Activated CD8-positive, alpha-beta memory T cell treated with anti-CD3 and anti-CD28 coated beads, Interleukin-2, amount 10 ng/mL, durations not matched to agents 7 days and 5 days (primary cell): ENCODE results near the gene DCTN2. TPM values are rescaled to one million over a fixed set of nuclear protein-coding genes. Genes with fewer than 3 reads are reported as not detected.

Source experiments
- microRNA-seq: library from miRNA; unstranded; fragments of <30 nt; microRNA quantifications from one replicate; pipeline ENCODE4 v1.2.0, GENCODE V29; 2022
- total RNA-seq, 2 experiments: library from RNA; stranded (reverse); gene quantifications; one replicate each; pipeline ENCODE4 v1.2.3, GENCODE V29; 2021

DCTN2 gene
- total RNA-seq, 2 experiments from 2014 or later = 90.8 to 99.0 TPM

Small RNA genes lying within 50 kb of the gene (microRNA-seq; reads per million reads assigned to microRNA genes)
- gene MIR616 (not detected), gene MIR6758 (not detected)

Other genes starting within 250 kb of the DCTN2 start
- gene R3HDM2, start 116.1 kb downstream of the DCTN2 start, total RNA-seq = 10 to 100 TPM; 53.8 to 82.4 TPM
- gene INHBC, start 112.4 kb downstream of the DCTN2 start, total RNA-seq = not detected
- under 1 TPM in 1 of 2 experiments, not detected in 1; 0.35 TPM for gene INHBE, start 91.9 kb downstream of the DCTN2 start, total RNA-seq
- under 1 TPM; 0.52 to 0.53 TPM for gene GLI1, start 87.4 kb downstream of the DCTN2 start, total RNA-seq
- 100 to 1,000 TPM; 234 to 363 TPM for gene ARHGAP9, start 67.3 kb downstream of the DCTN2 start, total RNA-seq
- 100 to 1,000 TPM; 283 to 384 TPM for gene MARS1, start 59.1 kb downstream of the DCTN2 start, total RNA-seq
- 10 to 100 TPM; 15.3 to 15.9 TPM for gene DDIT3, start 26.7 kb downstream of the DCTN2 start, total RNA-seq
- gene MBD6, start 24.4 kb downstream of the DCTN2 start, total RNA-seq = 10 to 100 TPM; 80.9 to 85.4 TPM
- gene KIF5A, start 2.9 kb upstream of the DCTN2 start, total RNA-seq = 1 to 10 TPM; 1.9 to 2.1 TPM
- 10 to 100 TPM; 21.4 to 22.2 TPM for gene PIP4K2C, start 44.0 kb upstream of the DCTN2 start, total RNA-seq
- gene DTX3, start 57.6 kb upstream of the DCTN2 start, total RNA-seq = 10 to 100 TPM; 20.8 to 21.2 TPM
- gene ARHGEF25, start 64.2 kb upstream of the DCTN2 start, total RNA-seq = under 1 TPM; 0.70 to 0.84 TPM
- 1 to 10 TPM; 2.4 to 8.2 TPM for gene B4GALNT1, start 86.0 kb upstream of the DCTN2 start, total RNA-seq
- 100 to 1,000 TPM; 117 to 123 TPM for gene OS9, start 146.9 kb upstream of the DCTN2 start, total RNA-seq
- 10 to 100 TPM; 70.7 to 72.7 TPM for gene AGAP2, start 191.6 kb upstream of the DCTN2 start, total RNA-seq
- gene TSPAN31, start 197.8 kb upstream of the DCTN2 start, total RNA-seq = 10 to 100 TPM in 1 of 2 experiments, 1 to 10 TPM in 1; 10.0 to 19.4 TPM
- gene CDK4, start 205.1 kb upstream of the DCTN2 start, total RNA-seq = 100 to 1,000 TPM; 127 to 167 TPM
- 10 to 100 TPM; 21.0 to 24.9 TPM for gene MARCHF9, start 207.9 kb upstream of the DCTN2 start, total RNA-seq
- gene CYP27B1, start 219.9 kb upstream of the DCTN2 start, total RNA-seq = 1 to 10 TPM; 4.5 to 5.4 TPM
- gene METTL1, start 224.9 kb upstream of the DCTN2 start, total RNA-seq = 10 to 100 TPM; 22.1 to 32.1 TPM
- 1 to 10 TPM; 3.9 to 4.1 TPM for gene EEF1AKMT3, start 225.4 kb upstream of the DCTN2 start, total RNA-seq
- gene TSFM, start 235.6 kb upstream of the DCTN2 start, total RNA-seq = 10 to 100 TPM; 32.2 to 45.8 TPM